ENCODE results near the gene LIPE.

LIPE gene

DNA sequence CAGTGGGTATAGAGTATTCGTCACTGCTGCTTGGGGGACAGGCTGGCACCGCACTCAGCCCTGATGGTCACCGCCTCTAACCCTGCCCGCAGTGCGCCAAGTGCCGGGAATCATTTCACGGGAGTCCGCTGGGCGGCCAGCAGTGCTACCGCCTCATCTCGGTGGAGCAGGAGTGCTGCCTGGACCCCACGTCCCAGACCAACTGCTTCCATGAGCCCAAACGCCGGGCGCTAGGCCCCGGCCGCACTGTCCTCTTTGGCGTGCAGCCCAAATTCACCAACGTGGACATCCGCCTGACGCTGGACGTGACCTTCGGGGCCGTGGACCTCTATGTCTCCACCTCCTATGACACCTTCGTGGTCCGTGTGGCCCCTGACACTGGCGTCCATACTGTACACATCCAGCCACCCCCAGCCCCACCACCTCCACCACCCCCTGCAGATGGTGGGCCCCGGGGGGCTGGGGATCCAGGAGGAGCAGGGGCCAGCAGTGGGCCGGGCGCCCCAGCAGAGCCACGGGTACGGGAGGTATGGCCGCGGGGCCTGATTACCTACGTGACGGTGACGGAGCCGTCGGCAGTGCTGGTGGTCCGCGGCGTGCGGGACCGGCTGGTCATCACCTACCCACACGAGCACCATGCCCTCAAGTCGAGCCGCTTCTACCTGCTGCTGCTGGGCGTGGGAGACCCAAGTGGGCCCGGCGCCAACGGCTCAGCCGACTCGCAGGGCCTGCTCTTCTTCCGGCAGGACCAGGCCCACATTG, 51.6 kb downstream of the LIPE start:
- no peak for DNase-seq

DNA sequence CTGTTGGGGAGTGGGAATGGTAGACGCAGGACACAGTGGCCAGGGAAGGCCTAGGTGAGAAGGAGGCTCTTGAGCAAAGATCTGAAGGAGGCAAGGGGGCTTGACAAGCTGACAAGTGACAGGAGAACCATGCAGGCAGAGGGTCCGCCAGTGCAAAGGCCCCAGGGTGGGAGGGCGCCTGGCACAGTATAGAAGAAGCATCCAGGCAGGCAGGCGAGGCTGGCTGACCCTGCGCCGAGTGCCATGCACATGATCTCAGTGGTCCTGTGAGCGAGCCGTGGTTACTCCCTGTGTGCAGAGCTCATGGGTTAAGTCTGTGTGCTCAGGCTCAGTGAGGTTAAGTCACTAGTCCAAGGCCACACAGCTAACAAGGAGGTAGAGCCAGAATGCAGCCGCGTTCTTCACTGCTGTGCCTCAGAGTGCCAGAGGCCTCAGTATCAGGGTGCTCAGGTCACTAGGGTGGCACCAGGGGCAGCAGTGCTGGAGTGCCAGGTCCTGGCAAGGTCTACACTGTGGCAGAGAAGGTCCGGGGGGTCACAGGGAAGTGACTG, 52.3 kb downstream of the LIPE start:
- DNase-seq: no peak

DNA sequence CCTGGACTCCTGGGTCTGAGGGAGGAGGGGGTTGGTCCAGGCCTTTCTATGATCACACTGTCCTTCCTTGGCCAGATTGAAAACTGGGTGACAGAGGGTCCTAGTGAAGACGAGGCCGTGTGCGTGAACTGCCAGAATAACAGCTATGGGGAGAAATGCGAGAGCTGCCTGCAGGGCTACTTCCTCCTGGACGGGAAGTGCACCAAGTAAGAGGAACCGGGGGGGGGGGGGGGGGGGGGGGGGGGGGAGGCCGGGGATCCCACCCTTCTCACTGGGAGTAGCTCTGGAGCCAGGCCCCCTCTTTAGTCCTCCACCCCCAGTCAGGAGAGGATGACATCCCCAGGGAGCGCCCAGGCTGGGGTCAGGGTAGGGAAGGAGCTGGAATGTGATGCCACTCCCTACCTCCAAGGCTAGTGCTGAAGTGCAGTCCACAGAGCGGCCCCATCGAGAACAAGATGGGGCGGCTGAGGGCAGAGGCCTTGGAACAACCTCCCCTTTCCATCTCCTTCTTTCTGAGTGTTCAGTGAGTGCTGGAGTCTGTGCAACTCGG, 56.5 kb downstream of the LIPE start:
- no peak for DNase-seq

DNA sequence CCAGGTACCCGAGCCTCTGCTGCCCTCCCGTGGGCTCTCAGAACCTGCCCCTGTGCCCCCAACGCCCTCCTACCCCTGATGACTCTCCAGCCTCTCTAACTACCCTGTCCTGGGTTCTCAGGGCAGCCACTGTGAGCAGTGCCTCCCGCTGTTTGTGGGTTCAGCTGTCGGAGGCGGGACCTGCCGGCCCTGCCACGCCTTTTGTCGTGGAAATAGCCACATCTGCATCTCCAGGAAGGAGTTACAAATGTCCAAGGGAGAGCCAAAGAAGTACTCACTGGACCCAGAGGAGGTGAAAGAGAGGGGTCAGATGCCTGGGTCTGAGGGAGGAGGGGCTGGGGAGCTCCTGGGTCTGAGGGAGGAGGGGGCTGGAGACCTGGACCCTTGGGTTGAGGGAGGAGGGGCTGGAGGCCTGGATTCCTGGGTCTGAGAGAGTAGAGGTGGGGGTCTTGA, 57.1 kb downstream of the LIPE start:
- no peak for DNase-seq

GRCh38 chr19:42369433-42370067, 57.6 kb downstream of the LIPE start:
- DNase-seq: no peak

DNA sequence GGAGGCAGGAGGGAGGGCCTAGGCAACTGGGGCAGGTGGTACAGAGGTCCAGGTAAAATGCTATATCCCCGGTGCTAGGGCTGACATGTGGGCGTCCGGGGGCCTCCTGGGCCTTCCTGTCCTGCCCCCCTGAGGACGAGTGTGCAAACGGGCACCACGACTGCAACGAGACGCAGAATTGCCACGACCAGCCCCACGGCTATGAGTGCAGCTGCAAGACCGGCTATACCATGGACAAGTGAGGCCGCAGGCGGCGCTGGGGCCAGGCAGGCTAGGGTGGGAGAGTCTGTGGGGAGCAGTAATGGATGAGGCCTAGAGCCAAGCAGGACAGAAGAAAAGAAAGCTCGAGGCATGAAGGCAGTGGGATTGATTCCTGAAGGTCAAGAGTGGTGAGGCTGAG, 58.4 kb downstream of the LIPE start:
- DNase-seq: no peak

GRCh38 chr19:42368360-42368759, 58.8 kb downstream of the LIPE start:
- DNase-seq: no peak

DNA sequence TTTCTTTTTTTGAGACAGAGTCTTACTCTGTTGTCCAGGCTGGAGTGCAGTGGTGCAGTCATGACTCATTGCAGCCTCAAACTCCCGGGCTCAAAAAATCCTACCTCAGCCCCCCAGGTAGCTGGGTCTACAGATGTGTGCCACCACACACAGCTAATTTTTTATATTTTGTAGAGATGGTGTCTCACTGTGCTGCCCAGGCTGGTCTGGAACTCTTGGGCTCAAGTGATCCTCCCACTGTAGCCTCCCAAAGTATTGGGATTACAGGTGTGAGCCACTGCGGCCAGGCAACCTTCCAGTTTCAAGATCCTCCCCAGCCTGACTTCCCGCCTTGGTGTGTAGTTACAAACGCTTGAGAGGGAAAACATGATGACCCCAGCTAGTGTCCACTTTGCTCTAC, 59.3 kb downstream of the LIPE start:
- DNase-seq: no peak

DNA sequence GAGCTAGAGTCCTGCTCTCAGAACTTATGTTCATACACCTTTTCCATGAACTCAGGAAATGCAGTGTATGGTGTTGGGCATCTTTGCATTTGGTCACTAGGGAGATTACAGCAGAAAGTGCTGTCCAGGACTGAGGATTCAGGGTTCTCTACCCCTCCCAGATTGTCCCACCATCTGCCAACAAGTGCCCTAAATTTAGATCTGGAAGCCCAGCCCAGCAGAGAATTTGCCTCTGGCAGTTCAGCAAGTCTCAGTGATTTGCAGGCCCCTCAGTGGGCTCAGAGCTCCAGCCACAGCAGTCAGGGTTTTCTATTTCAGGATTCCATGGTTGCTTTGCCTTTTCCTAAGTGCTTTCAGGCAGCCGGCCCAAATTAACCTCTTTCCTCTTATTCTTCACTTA, 60.5 kb downstream of the LIPE start:
- DNase-seq: no peak

DNA sequence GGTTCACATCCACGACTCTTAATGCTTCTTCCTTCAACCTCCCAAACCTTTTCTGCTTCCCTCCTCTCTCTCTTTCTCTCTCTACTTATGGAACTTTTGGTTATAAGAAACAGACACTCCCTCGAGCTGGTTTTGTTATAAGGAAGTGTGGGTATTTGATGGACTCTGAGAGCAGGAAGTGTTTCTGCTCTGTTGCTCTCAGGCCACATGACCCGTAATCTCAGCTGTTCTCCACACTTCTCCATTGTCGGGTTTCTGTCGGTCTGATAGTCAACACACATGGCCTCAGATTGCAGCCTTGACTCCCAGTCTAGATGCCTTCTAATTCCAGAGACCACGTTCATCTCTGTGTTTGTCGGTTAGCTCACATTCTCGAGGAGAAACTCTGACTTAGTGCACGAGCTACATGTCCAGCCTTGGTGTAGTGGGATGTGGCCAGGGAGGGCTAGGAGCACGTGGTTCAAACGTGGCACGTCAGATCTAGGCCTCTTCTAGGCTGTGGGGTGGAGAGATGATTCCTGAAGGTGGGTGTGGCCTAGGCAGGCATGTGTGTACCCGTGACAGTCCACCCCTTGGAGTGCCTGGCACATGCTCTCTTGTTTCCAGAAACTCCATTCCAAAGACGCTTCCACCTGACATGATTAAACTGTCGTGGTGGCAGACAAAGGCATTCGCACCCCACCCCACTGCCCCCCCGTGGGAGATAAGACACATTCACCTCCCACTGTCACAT, 63.4 kb downstream of the LIPE start:
- no peak for DNase-seq

GRCh38 chr19:42362891-42363440, 64.2 kb downstream of the LIPE start:
- DNase-seq: no peak

DNA sequence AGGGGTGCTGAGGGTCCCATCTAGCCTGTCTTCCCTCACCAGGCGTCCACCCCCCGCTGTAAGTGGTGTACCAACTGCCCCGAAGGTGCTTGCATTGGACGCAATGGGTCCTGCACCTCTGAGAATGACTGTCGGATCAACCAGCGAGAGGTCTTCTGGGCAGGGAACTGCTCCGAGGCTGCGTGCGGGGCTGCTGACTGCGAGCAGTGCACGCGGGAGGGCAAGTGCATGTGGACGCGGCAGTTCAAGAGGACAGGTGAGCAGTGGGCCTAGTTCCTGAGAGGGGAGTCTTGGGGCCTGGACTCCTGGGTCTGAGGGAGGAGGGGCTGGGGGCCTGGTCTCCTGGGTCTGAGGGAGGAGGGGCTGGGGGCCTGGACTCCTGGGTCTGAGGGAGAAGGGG, 64.8 kb downstream of the LIPE start:
- DNase-seq: no peak

GRCh38 chr19:42361545-42361910, 65.7 kb downstream of the LIPE start:
- no peak for DNase-seq

DNA sequence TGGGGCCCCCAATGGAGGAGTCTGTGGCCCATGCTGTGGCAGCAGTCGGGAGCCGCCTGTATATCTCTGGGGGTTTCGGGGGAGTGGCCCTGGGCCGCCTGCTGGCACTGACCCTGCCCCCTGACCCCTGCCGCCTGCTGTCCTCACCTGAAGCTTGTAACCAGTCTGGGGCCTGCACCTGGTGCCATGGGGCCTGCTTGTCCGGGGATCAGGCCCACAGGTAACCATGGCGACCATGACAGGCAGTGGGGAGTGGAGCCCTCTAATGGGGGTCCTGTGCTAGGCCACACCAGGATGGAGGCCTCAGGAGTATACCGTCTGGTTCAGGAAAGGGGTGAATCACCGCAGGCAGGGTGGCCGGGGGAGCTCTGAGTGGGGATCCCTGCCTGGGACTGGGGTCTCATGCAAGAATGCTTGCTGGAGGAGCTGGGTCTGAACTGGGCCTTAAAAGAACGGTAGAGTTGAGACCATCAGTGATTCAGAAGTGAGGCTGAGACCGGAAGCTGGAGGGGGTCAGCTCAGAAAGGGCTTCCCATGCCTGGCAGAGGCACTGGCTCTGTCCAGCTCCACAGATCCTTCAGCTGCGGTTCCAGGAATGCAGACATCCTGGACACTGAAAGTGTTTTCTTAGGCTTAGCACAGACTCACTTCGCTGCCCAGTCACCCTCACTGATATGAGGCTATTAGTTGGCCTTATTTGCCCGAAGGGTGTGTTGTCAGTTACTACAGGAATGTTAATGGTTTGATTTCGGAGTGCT, 66.2 kb downstream of the LIPE start:
- DNase-seq: no peak

DNA sequence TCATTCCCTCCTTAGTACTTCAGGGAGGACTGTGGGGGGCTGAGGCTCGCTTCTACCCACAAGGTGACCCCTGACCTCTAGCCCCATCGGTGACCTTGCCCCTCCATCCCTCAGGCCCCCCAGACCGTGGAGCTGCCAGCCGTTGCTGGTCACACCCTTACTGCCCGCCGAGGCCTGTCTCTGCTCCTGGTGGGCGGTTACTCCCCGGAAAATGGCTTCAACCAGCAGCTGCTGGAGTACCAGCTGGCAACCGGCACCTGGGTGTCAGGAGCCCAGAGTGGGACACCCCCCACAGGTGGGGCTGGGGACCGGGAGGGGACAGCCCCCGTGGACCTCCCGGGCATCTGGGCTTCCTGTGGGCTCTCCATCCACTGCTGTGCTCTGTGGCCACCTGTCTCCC, 69.9 kb downstream of the LIPE start:
- DNase-seq: no peak

GRCh38 chr19:42356686-42357085, 70.5 kb downstream of the LIPE start:
- no peak for DNase-seq

DNA sequence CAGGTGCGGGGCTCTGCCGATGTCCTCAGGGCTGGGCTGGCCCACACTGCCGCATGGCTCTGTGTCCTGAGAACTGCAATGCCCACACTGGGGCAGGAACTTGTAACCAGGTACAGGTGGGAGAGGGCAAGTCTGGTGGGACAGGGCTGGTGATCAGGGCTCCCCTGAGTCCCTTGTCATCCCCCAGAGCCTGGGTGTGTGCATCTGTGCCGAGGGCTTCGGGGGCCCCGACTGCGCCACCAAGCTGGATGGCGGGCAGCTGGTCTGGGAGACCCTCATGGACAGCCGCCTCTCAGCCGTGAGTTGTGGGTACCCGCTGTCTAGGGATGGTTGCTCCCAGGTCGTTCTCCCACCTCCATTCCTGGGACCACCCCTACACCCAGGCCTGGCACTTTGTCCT, 71.3 kb downstream of the LIPE start:
- DNase-seq: no peak

DNA sequence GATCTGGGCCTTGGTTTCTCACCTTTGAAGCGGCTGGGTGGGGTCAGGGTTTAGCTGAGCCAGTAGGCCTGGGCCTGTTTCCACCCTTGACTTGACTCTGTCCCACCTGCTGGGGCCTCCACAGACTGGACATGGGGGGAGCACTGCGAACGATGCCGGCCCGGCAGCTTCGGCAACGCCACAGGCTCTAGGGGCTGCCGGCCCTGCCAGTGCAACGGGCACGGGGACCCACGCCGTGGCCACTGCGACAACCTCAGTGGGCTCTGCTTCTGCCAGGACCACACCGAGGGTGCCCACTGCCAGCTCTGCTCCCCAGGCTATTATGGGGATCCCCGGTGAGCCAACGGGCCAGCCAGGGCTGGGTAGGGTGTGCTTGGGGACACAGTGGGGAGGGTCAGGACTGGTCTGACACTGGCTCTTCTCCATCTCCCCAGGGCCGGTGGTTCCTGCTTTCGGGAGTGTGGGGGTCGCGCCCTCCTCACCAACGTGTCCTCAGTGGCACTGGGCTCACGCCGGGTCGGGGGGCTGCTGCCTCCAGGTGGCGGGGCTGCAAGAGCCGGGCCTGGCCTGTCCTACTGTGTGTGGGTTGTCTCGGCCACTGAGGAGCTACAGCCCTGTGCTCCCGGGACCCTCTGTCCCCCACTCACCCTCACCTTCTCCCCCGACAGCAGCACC, 73.7 kb downstream of the LIPE start:
- DNase-seq: no peak

DNA sequence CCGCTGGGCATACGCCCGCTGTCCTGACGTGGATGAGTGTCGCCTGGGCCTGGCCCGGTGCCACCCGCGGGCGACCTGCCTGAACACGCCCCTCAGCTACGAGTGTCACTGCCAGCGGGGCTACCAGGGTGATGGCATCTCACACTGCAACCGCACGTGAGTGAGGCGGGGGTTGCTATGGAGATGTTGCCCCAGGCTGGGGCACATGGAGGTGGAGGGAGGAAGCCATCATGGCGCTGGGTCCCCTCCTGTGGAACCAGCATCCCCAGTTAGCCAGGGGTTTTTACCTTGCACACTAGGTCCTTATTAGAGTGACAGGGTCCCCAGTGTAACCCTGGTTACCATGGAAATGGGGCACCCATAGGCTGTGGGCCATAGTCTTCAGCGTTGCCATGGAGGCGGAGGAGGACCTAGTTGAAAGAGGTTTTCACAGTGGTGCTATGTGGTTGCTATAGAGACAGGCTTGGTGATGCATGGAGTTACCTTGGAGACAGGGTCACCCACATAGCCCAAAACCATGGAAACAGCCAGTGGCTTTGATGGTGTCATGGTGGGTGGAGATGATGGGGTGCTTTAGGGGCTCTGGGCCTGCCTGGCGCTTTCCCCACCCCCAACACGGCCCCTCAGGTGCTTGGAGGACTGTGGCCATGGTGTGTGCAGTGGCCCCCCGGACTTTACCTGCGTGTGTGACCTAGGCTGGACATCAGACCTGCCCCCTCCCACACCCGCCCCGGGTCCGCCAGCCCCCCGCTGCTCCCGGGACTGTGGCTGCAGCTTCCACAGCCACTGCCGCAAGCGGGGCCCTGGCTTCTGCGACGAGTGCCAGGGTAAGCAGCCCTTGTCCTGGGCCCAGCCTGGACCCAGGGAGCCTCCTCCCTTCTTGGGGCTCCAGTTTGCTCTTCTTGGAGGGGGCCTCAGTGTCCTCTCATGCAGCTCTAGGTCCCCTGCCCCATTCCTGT, 74.6 kb downstream of the LIPE start:
- DNase-seq: no peak
